Activated CD8-positive, alpha-beta T cell treated with anti-CD3 and anti-CD28 coated beads for 36 hours (primary cell): ENCODE measurements around the gene SEMA3B. TPM values are rescaled to one million over a fixed set of nuclear protein-coding genes. Genes with fewer than 3 reads are reported as not detected.

Source experiments
- ATAC-seq: fragments of 200-7000 bp; cut with Tn5 transposase; one replicate; pipeline ENCODE4 v1.10.0; 2021; ENCODE audit warnings: mild to moderate bottlenecking, moderate library complexity
- CTCF ChIA-PET: fragments of 350-600 bp; sonication (Branson Sonifier 250); formaldehyde crosslinking; loops from one replicate; lab custom pipeline; 2021; ENCODE audit warnings: antibody characterized with exemption; lab: Charles Lee
- POLR2A ChIA-PET: fragments of 350-600 bp; sonication (Branson Sonifier 250); formaldehyde crosslinking; loops from one replicate; lab custom pipeline; 2021; ENCODE audit warnings: antibody characterized with exemption; lab: Charles Lee
- DNase-seq: peaks from one replicate; pipeline ENCODE4 v3.0.0-alpha.2; 2020
- H3K27ac Mint-ChIP-seq: one replicate; pipeline ENCODE4 v1.8.0; 2021; ENCODE audit warnings: mild to moderate bottlenecking, mixed read lengths
- H3K27me3 Mint-ChIP-seq: one replicate; pipeline ENCODE4 v1.8.0; 2021; ENCODE audit warnings: mixed read lengths
- H3K36me3 Mint-ChIP-seq: one replicate; pipeline ENCODE4 v1.8.0; 2021; ENCODE audit warnings: low read depth, mixed read lengths
- H3K4me1 Mint-ChIP-seq: one replicate; pipeline ENCODE4 v1.8.0; 2021; ENCODE audit warnings: low read depth, mixed read lengths
- H3K4me3 Mint-ChIP-seq: one replicate; pipeline ENCODE4 v1.8.0; 2021; ENCODE audit warnings: mild to moderate bottlenecking, moderate library complexity, mixed read lengths
- H3K9me3 Mint-ChIP-seq: one replicate; pipeline ENCODE4 v1.8.0; 2021; ENCODE audit warnings: mixed read lengths
- CTCF ChIP-seq: fragments of 200-600 bp; IDR thresholded peaks from one replicate; pipeline ENCODE4 v1.8.0; 2022; ENCODE audit warnings: antibody characterized with exemption, mild to moderate bottlenecking
- intact Hi-C: fragments of 100-400 bp; cut with micrococcal nuclease; formaldehyde crosslinking; loops from one replicate; pipeline ENCODE4 v1.10.0; 2022
- total RNA-seq, 2 experiments: library from RNA; stranded (reverse); gene quantifications; one replicate each; pipeline ENCODE4 v1.2.3, GENCODE V29; 2021

The SEMA3B gene
- total RNA-seq, 2 experiments from 2014 or later, result 1.6 to 2.3 TPM

- intact Hi-C loops, result no loop called here
- TF ChIP-seq CTCF, result peak; percentile 62
- Mint-ChIP-seq H3K36me3 (peaks cover 28% of the 10 kb centered on the region), H3K27me3 (no peaks in the 10 kb centered on the region), H3K27ac (no peak overlapping the region), H3K9me3 (no peaks in the 10 kb centered on the region), H3K4me1 (peaks cover 5% of the 10 kb centered on the region), H3K4me3 (no peak overlapping the region)
- DNase-seq (peak; percentile 66), ATAC-seq (peak; percentile 26)
- CTCF ChIA-PET, result interaction anchor here (0.6 to 11.8 kb wide), 8 partner anchors 8 to 63 kb away, joined by 3 to 97 read pairs (median 12); partner anchors contain the start of genes GNAI2, IFRD2 and SEMA3B
- POLR2A ChIA-PET, result interaction anchor here (3.1 kb wide), 1 partner anchor 10 kb away, joined by 21 read pairs; no protein-coding TSS in a partner anchor
Observed at GRCh38 chr3:50256978-50257890, 11.7 kb upstream of the SEMA3B start.

- peaks cover 27% of the 10 kb centered on the region for H3K36me3 Mint-ChIP-seq
- POLR2A ChIA-PET, result interaction anchor here (1.0 to 3.1 kb wide), 3 partner anchors 8 to 14 kb away, joined by 3 to 21 read pairs (median 4); no protein-coding TSS in a partner anchor
Observed at GRCh38 chr3:50258029-50258680, 10.8 kb upstream of the SEMA3B start.

GRCh38 chr3:50258979-50259378 is 10.0 kb upstream of the SEMA3B start:
- POLR2A ChIA-PET, result interaction anchor here (1.0 to 3.1 kb wide), 6 partner anchors 9 to 64 kb away, joined by 3 to 21 read pairs (median 4); partner anchors contain the start of gene SEMA3B
- Mint-ChIP-seq H3K9me3 (no peaks in the 10 kb centered on the region), H3K4me3 (no peak overlapping the region), H3K27ac (no peak overlapping the region), H3K4me1 (peaks cover 5% of the 10 kb centered on the region), H3K27me3 (no peaks in the 10 kb centered on the region), H3K36me3 (peaks cover 23% of the 10 kb centered on the region)
- intact Hi-C loops, result no loop called here
- CTCF ChIA-PET, result interaction anchor here (0.6 to 11.8 kb wide), 13 partner anchors 10 to 692 kb away, joined by 3 to 97 read pairs (median 8); partner anchors contain the start of genes IFRD2 and SEMA3B
- DNase-seq, result no peak
- no peak for ATAC-seq
- TF ChIP-seq CTCF, result no peak

More at GRCh38 chr3:50258029-50258680, 10.8 kb upstream of the SEMA3B start:
- intact Hi-C loops, result no loop called here
- no peak overlapping the region for H3K4me3 Mint-ChIP-seq
- ATAC-seq (no peak), DNase-seq (no peak)
- TF ChIP-seq CTCF, result no peak
- peaks cover 5% of the 10 kb centered on the region for H3K4me1 Mint-ChIP-seq
- no peaks in the 10 kb centered on the region for H3K9me3 Mint-ChIP-seq
- H3K27ac Mint-ChIP-seq, result no peak overlapping the region
- CTCF ChIA-PET, result interaction anchor here (3.5 to 11.8 kb wide), 3 partner anchors 9 to 30 kb away, joined by 18 to 97 read pairs (median 94); partner anchors contain the start of gene SEMA3B
- no peaks in the 10 kb centered on the region for H3K27me3 Mint-ChIP-seq

GRCh38 chr3:50259432-50260026 is 9.4 kb upstream of the SEMA3B start:
- DNase-seq (no peak), ATAC-seq (peak; percentile 18)
- intact Hi-C loops, result no loop called here
- no peak for TF ChIP-seq CTCF
- H3K36me3 Mint-ChIP-seq, result peaks cover 23% of the 10 kb centered on the region
- ChIA-PET CTCF (interaction anchor here (0.8 to 11.8 kb wide), 22 partner anchors 11 to 91 kb away, joined by 3 to 97 read pairs (median 6); partner anchors contain the start of genes CYB561D2, GNAI2, IFRD2 and NPRL2), POLR2A (interaction anchor here (1.0 to 3.1 kb wide), 7 partner anchors 10 to 64 kb away, joined by 3 to 21 read pairs (median 4); partner anchors contain the start of gene SEMA3B)
- H3K27me3 Mint-ChIP-seq, result no peaks in the 10 kb centered on the region
- peak overlapping the region; percentile 78 for H3K27ac Mint-ChIP-seq
- H3K9me3 Mint-ChIP-seq, result no peaks in the 10 kb centered on the region
- peak overlapping the region; percentile 61 for H3K4me3 Mint-ChIP-seq
- peaks cover 5% of the 10 kb centered on the region for H3K4me1 Mint-ChIP-seq
